GM19468 (cell line): ENCODE measurements around the gene SELENOO.

ENCODE experiments used
- ATAC-seq: cut with Tn5 transposase; IDR thresholded peaks from one replicate; pipeline ENCODE4 v1.9.1; 2021; ENCODE audit warnings: mild to moderate bottlenecking, moderate library complexity, moderate number of reproducible peaks; ENCODE audit not compliant: unreplicated experiment; ENCODE audit errors: extremely low read depth

SELENOO gene

GRCh38 chr22:50184004-50184901 is 16.6 kb upstream of the SELENOO start:
- no peak for ATAC-seq

- no peak for ATAC-seq
Measured at GRCh38 chr22:50184902-50185374, 15.9 kb upstream of the SELENOO start.

GRCh38 chr22:50185375-50186087 is 15.3 kb upstream of the SELENOO start, which contains the start of gene TRABD:
Gene TRABD (plus strand): TSS chr22:50185913. CDS start chr22:50193061, 7,148 bp downstream.
- ATAC-seq: peak; percentile 18

GRCh38 chr22:50186181-50186714 is 14.6 kb upstream of the SELENOO start:
- no peak for ATAC-seq

- no peak for ATAC-seq
Measured at GRCh38 chr22:50186761-50187523, 13.9 kb upstream of the SELENOO start.

- no peak for ATAC-seq
Measured at GRCh38 chr22:50188356-50188755, 12.5 kb upstream of the SELENOO start.

- no peak for ATAC-seq
Measured at GRCh38 chr22:50189184-50189848, 11.5 kb upstream of the SELENOO start.

- no peak for ATAC-seq
Measured at GRCh38 chr22:50189849-50190181, 11.0 kb upstream of the SELENOO start.

GRCh38 chr22:50190182-50190940 is 10.4 kb upstream of the SELENOO start:
- no peak for ATAC-seq

- ATAC-seq: peak; percentile 12
Measured at GRCh38 chr22:50190941-50191741, 9.7 kb upstream of the SELENOO start.

- no peak for ATAC-seq
Measured at GRCh38 chr22:50192436-50193204, 8.2 kb upstream of the SELENOO start.

- ATAC-seq: no peak
Measured at GRCh38 chr22:50193621-50194020, 7.2 kb upstream of the SELENOO start.

GRCh38 chr22:50194037-50194805 is 6.6 kb upstream of the SELENOO start:
- no peak for ATAC-seq

- ATAC-seq: no peak
Measured at GRCh38 chr22:50196256-50196655, 4.6 kb upstream of the SELENOO start.

GRCh38 chr22:50197000-50197800 is 3.6 kb upstream of the SELENOO start:
- no peak for ATAC-seq
